Fibroblast of villous mesenchyme (primary cell): ENCODE results near the gene IQCE. TPM values are rescaled to one million over a fixed set of nuclear protein-coding genes. Genes with fewer than 3 reads are reported as not detected.
A peak's percentile ranks its signal among the peaks of the same experiment; 100 is the strongest.

ENCODE experiments used
- DNase-seq: peaks from one replicate; pipeline ENCODE4 v3.0.0-alpha.2; 2010; ENCODE audit warnings: low read depth
- H3K4me3 ChIP-seq: 2 replicates; pipeline ENCODE4 v1.5.1; 2011; ENCODE audit warnings: low read depth, mild to moderate bottlenecking, low read length
- CTCF ChIP-seq: IDR thresholded peaks from 2 replicates; pipeline ENCODE4 v1.5.1; 2012; ENCODE audit warnings: low read depth, mild to moderate bottlenecking, low read length; ENCODE audit not compliant: insufficient read depth
- total RNA-seq: library from RNA; depleted of rRNA; stranded (reverse); fragments of >200 nt; gene quantifications from 2 replicates; pipeline ENCODE4 v1.2.3, GENCODE V29; 2012

IQCE gene
- total RNA-seq, 1 donor = 13.4 TPM

GRCh38 chr7:2649991-2650390, 91.2 kb downstream of the IQCE start:
- DNase-seq = no peak
- TF ChIP-seq CTCF = no peak
- H3K4me3 ChIP-seq = no peak overlapping the region

GRCh38 chr7:2650451-2650850, 91.7 kb downstream of the IQCE start:
- no peak for DNase-seq
- H3K4me3 ChIP-seq = no peak overlapping the region
- TF ChIP-seq CTCF = no peak

GRCh38 chr7:2651336-2651735, 92.6 kb downstream of the IQCE start:
- peak; percentile 40 for DNase-seq

GRCh38 chr7:2651847-2652735, 93.3 kb downstream of the IQCE start:
- H3K4me3 ChIP-seq = no peak overlapping the region
- no peak for TF ChIP-seq CTCF
- DNase-seq = no peak

More at GRCh38 chr7:2651336-2651735, 92.6 kb downstream of the IQCE start:
- H3K4me3 ChIP-seq = no peak overlapping the region
- TF ChIP-seq CTCF = no peak

- no peak for DNase-seq
- H3K4me3 ChIP-seq = no peak overlapping the region
- no peak for TF ChIP-seq CTCF
Measured at GRCh38 chr7:2652736-2653060, 93.9 kb downstream of the IQCE start.

- DNase-seq = no peak
- H3K4me3 ChIP-seq = no peak overlapping the region
- TF ChIP-seq CTCF = no peak
Measured at GRCh38 chr7:2654059-2654458, 95.3 kb downstream of the IQCE start.
